Gastrocnemius medialis (tissue), 4 donors: ENCODE results near the gene AP4E1.

Experiments used
- POLR2A ChIP-seq, 2 donors: fragments of 450-650 bp; IDR thresholded peaks; one replicate each; pipeline ENCODE4 v1.6.1; 2017; ENCODE audit warnings: antibody characterized with exemption in 2 of 2, mild to moderate bottlenecking in 2 of 2, moderate library complexity in 2 of 2
- TF ChIP-seq, protein P1 (sequence below), 5 experiments: fragments of 450-650 bp in 3 of 5; fragments of 200-600 bp in 2 of 5; sonication (generic) in 2 of 5; IDR thresholded peaks in 4 of 5; conservative IDR thresholded peaks in 1 of 5; 1 replicate in 4 of 5; 2 replicates in 1 of 5; pipeline ENCODE4 v1.5.1; 2016 to 2019; ENCODE audit warnings: antibody characterized with exemption in 5 of 5, mild to moderate bottlenecking in 3 of 5, moderate library complexity in 3 of 5

DNA sequence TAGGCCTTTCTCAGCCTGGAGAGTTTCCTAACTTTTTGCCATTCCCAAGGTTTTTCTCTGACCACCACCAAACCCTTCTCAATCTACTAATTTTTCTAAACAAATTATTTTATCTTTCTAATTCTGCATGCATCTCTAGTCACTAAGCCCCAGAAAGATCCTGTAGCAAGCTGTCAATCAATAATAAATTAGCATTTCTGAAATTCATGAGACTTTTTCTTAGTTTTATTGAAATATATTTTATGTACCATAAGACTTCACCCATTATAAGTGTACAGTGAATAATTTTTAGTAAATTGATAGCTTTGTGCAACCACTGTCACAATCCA, 22.4 kb upstream of the AP4E1 start:
- TF ChIP-seq, protein P1, sequence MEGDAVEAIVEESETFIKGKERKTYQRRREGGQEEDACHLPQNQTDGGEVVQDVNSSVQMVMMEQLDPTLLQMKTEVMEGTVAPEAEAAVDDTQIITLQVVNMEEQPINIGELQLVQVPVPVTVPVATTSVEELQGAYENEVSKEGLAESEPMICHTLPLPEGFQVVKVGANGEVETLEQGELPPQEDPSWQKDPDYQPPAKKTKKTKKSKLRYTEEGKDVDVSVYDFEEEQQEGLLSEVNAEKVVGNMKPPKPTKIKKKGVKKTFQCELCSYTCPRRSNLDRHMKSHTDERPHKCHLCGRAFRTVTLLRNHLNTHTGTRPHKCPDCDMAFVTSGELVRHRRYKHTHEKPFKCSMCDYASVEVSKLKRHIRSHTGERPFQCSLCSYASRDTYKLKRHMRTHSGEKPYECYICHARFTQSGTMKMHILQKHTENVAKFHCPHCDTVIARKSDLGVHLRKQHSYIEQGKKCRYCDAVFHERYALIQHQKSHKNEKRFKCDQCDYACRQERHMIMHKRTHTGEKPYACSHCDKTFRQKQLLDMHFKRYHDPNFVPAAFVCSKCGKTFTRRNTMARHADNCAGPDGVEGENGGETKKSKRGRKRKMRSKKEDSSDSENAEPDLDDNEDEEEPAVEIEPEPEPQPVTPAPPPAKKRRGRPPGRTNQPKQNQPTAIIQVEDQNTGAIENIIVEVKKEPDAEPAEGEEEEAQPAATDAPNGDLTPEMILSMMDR (IDR thresholded peaks at IDR 0.05 in 4 of 5, conservative IDR thresholded peaks at IDR 0.05 in 1 of 5): no peak
- TF ChIP-seq POLR2A (IDR thresholded peaks at IDR 0.05): no peak
